GM12892 (cell line): ENCODE results near the gene METTL25B.
"Not testable (repeated sequence)": the region's sequence is repeated elsewhere in the genome, so short reads cannot be mapped to it uniquely, and the experiment has no call there.

Source experiments
- DNase-seq: peaks from one replicate; pipeline ENCODE4 v3.0.0; 2011; ENCODE audit not compliant: insufficient read length
- FAIRE-seq: peaks from 2 replicates; lab custom pipeline; 2011; peaks lifted over from hg19 to GRCh38; lab: Jason Lieb, UNC
- POLR2A ChIP-seq: IDR thresholded peaks from 2 replicates; pipeline ENCODE4 v1.6.1; 2011; ENCODE audit warnings: low read depth, low read length, control low read depth
- POLR2AphosphoS5 ChIP-seq: IDR thresholded peaks from 2 replicates; pipeline ENCODE4 v1.6.1; 2011; ENCODE audit warnings: low read depth, low read length, control low read depth
- TAF1 ChIP-seq: IDR thresholded peaks from 2 replicates; pipeline ENCODE4 v1.6.1; 2011; ENCODE audit warnings: low read depth, mild to moderate bottlenecking, control low read depth, low read length, borderline replicate concordance

Gene METTL25B

DNA sequence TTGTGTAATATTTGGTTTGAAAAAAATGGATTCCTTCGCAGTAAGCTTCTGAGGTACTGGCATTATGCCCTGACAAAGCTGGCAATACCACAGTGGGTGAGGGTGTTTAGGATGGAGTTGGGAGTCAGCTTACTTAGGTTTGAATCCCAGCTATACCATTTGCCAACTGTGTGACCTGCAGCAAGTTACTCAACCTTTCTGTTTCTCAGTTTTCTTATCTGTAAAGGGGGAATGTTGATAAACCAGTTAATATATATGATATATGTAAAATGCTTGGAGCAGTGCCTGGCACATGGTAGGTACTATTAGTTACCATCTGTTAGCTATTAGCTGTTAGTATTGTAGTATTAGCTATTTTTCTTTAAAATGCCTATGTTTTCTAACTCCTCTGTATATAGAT lies 28.1 kb downstream of the METTL25B start:
- DNase-seq = no peak
- no peak for TF ChIP-seq POLR2AphosphoS5
- TF ChIP-seq TAF1 = no peak
- TF ChIP-seq POLR2A = no peak
- no peak for FAIRE-seq

DNA sequence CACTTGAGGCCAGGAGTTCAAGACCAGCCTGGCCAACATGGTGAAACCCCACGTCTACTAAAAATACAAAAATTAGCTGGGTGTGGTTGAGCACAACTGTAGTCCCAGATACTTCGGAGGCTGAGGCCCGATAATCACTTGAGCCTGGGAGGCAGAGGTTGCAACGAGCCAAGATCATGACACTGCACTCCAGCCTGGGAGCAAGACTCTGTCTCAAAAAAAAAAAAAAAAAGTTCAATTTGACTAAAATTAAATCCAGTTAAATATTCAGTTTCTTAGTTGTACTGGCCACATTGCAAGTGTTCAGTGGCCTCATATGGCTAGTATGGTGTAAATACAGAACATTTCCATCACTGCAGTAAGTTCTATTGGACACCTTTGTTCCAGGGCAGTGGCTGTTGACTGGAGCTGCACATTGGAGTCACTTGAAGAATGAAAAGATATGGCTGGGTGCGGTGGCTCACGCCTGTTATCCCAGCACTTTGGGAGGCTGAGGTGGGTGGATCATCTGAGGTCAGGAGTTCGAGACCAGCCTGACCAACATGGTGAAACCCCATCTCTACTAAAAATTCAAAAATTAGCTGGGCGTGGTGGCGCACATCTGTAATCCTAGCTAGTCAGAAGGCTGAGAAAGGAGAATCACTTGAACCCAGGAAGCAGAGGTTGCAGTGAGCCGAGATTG lies 29.4 kb downstream of the METTL25B start:
- not testable (repeated sequence) for FAIRE-seq, DNase-seq

DNA sequence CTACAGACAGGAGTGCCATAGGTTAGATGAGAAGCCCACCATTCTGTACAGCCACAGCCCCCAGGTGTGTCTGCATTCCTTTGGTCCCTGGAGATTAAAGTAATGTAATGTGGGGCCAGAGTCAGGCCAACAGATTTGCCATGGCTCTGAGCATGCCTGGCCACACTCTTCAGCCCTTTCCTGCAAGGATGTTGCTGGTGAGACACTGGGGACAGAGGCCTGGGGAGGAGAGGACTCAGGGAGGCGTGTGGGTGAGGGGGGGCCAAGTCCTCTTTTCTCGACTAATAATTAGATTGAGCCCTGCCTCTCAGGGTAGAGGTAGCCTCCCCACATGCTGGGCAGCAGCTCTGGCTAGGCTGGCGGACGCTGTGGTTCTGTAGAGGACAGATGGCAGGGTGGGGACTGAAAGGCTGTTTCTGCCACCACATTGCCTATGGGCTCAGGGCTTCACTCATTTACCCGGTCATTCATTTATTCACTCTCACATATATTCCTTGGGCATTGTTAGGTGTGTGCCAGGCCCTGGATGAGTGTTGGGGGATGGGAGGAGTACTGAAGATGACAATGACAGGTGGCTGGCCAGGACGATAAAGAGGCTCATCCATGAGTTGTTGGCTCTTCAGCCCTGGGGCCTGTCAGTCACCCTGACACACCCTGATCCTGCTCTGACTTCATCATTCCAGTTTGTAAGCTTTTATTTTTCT lies 32.0 kb downstream of the METTL25B start:
- DNase-seq = no peak
- FAIRE-seq = no peak
- TF ChIP-seq POLR2AphosphoS5 = no peak
- TF ChIP-seq POLR2A = no peak
- no peak for TF ChIP-seq TAF1

DNA sequence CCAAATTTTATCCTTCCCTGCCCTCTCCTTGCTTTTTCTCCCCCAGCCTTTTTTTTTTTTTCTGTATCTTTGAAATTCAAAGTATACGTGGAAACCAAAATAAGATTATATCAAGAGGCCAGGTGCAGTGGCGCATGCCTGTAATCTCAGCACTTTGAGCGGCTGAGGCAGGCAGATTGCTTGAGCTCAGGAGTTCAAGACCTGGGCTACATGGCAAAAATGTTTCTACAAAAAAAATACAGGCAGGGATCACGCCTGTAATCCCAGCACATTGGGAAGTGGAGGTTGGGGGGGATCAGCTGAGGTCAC lies 32.5 kb downstream of the METTL25B start:
- TF ChIP-seq POLR2AphosphoS5 = no peak
- FAIRE-seq (no peak), DNase-seq (no peak)

DNA sequence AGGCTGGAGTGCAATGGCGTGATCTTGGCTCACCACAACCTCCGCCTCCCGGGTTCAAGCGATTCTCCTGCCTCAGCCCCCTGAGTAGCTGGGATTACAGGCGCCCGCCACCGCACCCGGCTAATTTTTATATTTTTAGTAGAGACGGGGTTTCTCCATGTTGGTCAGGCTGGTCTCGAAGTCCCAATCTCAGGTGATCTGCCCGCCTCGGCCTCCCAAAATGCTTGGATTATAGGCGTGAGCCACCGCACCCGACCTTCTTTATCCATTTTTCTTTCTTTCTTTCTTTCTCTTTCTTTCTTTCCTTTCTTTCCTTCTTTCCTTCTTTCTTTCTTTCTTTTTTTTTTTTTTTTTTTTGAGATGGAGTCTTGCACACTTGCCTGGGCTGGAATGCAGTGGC lies 36.9 kb downstream of the METTL25B start:
- DNase-seq, FAIRE-seq: not testable (repeated sequence)

DNA sequence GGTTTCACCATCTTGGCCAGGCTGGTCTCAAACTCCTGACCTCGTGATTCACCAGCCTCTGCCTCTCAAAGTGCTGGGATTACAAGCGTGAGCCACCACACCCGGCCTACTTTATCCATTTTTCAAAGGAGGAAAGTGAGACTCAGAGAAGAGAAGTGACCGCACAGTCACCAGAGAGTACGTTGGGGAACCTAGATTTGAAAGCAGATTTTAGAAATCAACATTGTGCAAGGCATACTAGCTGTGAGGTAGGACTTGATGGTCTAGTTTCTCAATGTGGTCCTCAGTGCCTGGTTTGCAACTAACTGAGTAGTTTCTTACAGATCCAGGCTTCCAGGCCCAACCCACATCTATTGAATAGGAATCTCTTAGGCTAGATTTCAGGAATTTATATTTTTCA lies 37.4 kb downstream of the METTL25B start:
- no peak for TF ChIP-seq TAF1
- FAIRE-seq = no peak

DNA sequence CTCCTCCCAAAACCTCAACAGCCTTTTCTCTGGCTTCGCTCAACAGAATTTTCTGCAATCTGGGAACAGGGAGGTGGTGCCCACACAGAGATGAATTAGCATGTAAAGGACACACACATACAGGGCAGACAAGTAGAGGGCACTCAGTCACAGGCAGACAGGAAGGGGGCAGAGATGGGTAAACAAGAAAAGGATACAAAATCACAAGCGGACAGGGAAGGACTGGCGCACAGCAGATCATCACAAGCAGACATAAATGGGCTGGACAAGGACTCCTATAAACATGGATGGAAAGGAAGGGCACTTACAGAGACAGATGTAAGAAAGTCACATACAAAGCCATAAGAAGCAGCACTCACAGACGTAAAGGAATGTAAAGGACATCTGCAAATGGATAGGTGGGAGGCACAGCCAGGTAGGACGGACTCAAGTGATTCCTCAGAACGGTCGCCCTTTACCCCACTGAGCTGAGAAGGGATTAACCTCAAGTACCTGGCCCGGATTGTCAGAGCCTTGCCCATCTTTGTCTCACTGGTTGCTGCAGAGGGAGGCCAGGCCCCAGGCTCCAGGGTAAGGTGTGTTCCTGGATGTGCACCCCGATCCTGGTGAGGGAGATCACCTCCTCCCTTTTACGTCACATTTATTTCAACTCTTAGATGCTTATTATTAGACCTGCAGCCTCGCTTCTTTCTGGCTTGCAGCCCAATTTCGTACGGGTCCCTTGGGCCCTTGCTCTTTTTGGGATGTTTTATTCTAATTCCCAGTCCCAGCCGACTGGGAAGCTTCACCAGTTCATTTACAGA lies 38.2 kb downstream of the METTL25B start:
- no peak; the same call in 1 of the 2 replicates for TF ChIP-seq POLR2A
- no peak for TF ChIP-seq POLR2AphosphoS5
- TF ChIP-seq TAF1 = no peak
- no peak for FAIRE-seq
- DNase-seq = no peak

More for the DNA sequence above, 37.4 kb downstream of the METTL25B start:
- DNase-seq = no peak

DNA sequence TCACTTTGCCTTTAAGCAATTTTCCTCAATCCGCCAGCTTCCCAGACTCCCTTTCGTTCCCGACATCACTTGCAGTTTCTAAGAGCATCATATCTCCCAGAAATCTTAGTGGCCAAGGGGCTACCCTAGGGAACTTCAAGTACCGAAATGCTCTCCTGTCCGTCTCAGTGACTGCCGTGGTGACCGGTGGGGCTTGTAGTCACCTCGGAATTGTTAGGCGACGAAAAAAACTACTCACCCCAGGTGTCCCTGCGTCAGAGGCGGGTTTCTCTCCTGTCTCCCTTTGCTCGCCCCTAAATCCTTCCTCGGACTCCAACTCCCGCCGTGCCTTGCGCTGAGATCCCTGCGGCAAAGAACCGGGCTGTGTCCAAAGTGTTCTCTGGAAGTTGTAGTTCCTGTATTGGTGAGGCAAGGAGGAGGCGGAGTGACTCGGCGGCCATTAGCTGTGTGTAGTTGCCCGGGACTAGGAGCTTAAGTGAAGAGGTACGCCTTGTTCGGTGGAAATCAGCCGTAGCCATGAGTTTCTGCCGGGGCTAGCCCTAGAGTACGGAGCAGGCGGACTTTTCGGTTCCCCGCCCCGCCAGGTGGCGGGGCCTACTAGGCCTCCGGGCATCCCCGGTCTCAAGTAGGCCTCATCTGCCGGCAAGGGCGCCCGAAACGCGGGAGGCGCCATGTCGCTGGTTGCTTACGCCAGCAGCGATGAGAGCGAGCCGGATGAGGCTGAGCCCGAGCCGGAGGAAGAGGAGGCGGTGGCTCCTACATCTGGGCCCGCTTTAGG lies 39.0 kb downstream of the METTL25B start, which contains the start of gene PRCC:
Gene PRCC (plus strand): TSS at position 435 of the 778 bp plus-strand sequence. CDS start 237 bp downstream, at position 672.
- FAIRE-seq = peak; percentile 94
- DNase-seq = peak; percentile 78
- TF ChIP-seq POLR2A = peak; percentile 45
- peak; percentile 81 for TF ChIP-seq POLR2AphosphoS5
- TF ChIP-seq TAF1 = peak; percentile 78

DNA sequence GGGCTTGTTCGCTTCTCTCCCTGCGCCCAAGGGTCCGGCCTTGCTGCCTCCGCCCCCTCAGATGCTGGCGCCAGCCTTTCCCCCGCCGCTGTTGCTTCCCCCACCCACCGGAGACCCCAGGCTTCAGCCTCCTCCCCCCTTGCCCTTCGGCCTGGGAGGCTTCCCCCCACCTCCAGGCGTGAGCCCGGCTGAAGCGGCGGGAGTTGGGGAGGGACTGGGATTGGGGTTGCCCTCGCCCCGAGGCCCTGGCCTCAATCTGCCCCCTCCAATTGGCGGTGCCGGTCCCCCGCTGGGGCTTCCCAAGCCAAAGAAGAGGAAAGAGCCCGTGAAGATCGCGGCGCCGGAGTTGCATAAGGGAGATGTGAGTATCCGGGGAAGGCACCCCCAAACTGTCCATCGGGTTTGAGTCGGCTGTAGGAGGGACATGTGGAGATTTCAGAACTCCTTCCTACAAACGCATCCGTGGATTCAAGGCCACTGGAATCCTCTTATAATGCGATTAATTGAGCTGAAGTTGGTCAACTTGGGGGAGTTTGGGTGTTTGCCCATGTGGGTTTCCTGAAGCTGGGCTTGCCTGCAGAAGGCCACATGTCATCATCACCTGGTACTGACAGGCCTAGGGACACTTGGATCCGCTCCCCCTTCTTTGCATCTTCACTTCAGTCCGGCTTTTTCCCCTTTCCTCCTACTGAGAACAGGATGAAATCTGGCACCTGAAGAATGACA lies 39.8 kb downstream of the METTL25B start:
- no peak for DNase-seq
- TF ChIP-seq TAF1 (no peak), POLR2A (0 out of 2 replicates have a peak, but pooled peaks have one; percentile 12)
- FAIRE-seq = peak; percentile 9

DNA sequence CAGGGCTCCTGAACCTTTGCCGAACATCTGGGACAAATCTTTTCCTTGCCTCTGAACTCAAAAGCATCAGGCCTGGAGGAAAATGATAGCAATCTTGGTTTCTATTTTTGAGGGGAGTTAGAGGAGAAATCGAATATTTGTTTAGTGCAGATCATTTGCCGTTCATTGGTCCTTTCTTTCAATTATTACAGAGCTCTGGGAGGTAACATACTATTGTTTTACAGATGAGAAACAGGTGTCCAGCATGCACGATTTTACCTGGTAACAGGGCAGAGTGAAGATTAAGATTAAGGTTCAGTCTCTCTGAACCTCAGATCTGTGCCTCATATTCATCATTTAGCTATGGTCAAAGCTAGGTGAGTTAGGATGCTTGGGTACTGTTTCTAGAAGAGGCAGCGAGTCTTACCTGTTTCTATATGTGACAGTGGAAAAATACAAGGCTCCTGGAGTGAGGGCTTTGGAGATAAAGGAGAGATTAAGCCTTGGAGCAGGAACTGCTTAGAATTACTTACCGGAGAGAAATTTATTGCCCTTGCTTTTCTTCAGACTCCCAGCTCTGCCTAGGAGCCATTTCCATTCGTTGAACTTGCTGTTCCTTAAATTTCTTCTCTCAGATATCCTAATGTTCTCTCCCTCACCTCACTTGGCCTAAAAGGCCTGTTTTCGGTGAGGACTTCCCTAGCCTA lies 40.5 kb downstream of the METTL25B start:
- FAIRE-seq (no peak), DNase-seq (no peak)
- TF ChIP-seq POLR2AphosphoS5 = no peak
- TF ChIP-seq TAF1 = no peak
- TF ChIP-seq POLR2A = no peak
